T-cell (primary cell): ENCODE data around the gene CTBP2. TPM values are rescaled to one million over a fixed set of nuclear protein-coding genes. Genes with fewer than 3 reads are reported as not detected.

Source experiments
- ATAC-seq, 4 experiments: fragments of 200-7000 bp in 3 of 4; fragments of 150-1000 bp in 1 of 4; cut with Tn5 transposase; replicated peaks in 1 of 4; 1 replicate in 3 of 4; 2 replicates in 1 of 4; pipeline ENCODE4 v1.10.0; 2021; ENCODE audit warnings: moderate library complexity in 3 of 4, mild to moderate bottlenecking in 2 of 4, moderate number of reproducible peaks in 1 of 4
- CTCF ChIA-PET, 2 donors: fragments of 300-600 bp; sonication (Branson Sonifier 250); formaldehyde crosslinking; loops; one replicate each; lab custom pipeline; 2022; ENCODE audit warnings: antibody characterized with exemption in 2 of 2; lab: Charles Lee
- POLR2A ChIA-PET, 2 donors: fragments of 300-600 bp; sonication (Branson Sonifier 250); formaldehyde crosslinking; loops; one replicate each; lab custom pipeline; 2022; ENCODE audit warnings: antibody characterized with exemption in 2 of 2; lab: Charles Lee
- DNase-seq, 35 experiments: peaks; one replicate each; pipeline versions ENCODE4 v3.0.0 to v3.0.0-alpha.2; 2013 to 2023
- H3K27ac ChIP-seq: one replicate; pipeline ENCODE4 v1.5.1; 2013; ENCODE audit warnings: low read length
- H3K27me3 ChIP-seq, 2 experiments: replicated peaks in 1 of 2; 1 replicate in 1 of 2; 2 replicates in 1 of 2; pipeline versions ENCODE4 v1.6.1 to v1.7.0; 2013; ENCODE audit warnings: low read length in 1 of 2, mixed read lengths in 1 of 2; ENCODE audit not compliant: control insufficient read depth in 2 of 2, insufficient read depth in 2 of 2; ENCODE audit errors: extremely low read depth in 1 of 2
- H3K36me3 ChIP-seq, 2 donors: 1 replicate in 1 of 2; 2 replicates in 1 of 2; pipeline versions ENCODE4 v1.6.1 to v1.7.0; 2013; ENCODE audit warnings: low read length in 1 of 2; ENCODE audit not compliant: control insufficient read depth in 2 of 2, insufficient read depth in 1 of 2; ENCODE audit errors: extremely low read depth in 1 of 2
- H3K4me1 ChIP-seq, 2 experiments: 1 replicate in 1 of 2; 2 replicates in 1 of 2; pipeline versions ENCODE4 v1.6.1 to v1.7.0; 2013; ENCODE audit warnings: low read length in 2 of 2, mixed read lengths in 1 of 2; ENCODE audit not compliant: insufficient read depth in 2 of 2, control insufficient read depth in 1 of 2; ENCODE audit errors: extremely low read depth in 1 of 2
- H3K4me3 ChIP-seq, 2 donors: 1 replicate in 1 of 2; 2 replicates in 1 of 2; pipeline versions ENCODE4 v1.5.1 to v1.7.0; 2013; ENCODE audit warnings: mild to moderate bottlenecking in 2 of 2, low read length in 1 of 2, moderate library complexity in 1 of 2; ENCODE audit not compliant: control insufficient read depth in 1 of 2; ENCODE audit errors: extremely low read depth in 1 of 2
- H3K9me3 ChIP-seq: 2 replicates; pipeline ENCODE4 v1.7.0; 2013
- H3K27ac Mint-ChIP-seq, 2 donors: one replicate each; pipeline ENCODE4 v1.8.0; 2020 to 2021; ENCODE audit warnings: mild to moderate bottlenecking in 2 of 2, mixed read lengths in 2 of 2
- H3K27me3 Mint-ChIP-seq, 2 donors: one replicate each; pipeline ENCODE4 v1.8.0; 2021 to 2022; ENCODE audit warnings: mixed read lengths in 2 of 2
- H3K36me3 Mint-ChIP-seq: one replicate; pipeline ENCODE4 v1.8.0; 2021; ENCODE audit warnings: mixed read lengths
- H3K4me1 Mint-ChIP-seq, 3 donors: one replicate each; pipeline ENCODE4 v1.8.0; 2020 to 2022; ENCODE audit warnings: mixed read lengths in 3 of 3, mild to moderate bottlenecking in 1 of 3
- H3K4me3 Mint-ChIP-seq, 3 donors: one replicate each; pipeline ENCODE4 v1.8.0; 2020 to 2022; ENCODE audit warnings: mild to moderate bottlenecking in 3 of 3, mixed read lengths in 3 of 3, moderate library complexity in 3 of 3
- H3K9me3 Mint-ChIP-seq, 3 donors: one replicate each; pipeline ENCODE4 v1.8.0; 2020 to 2022; ENCODE audit warnings: mixed read lengths in 3 of 3
- WGBS: methylation state at CpG from one replicate; pipeline ENCODE4 v1.1.5; 2013; ENCODE audit warnings: missing lambda C conversion rate; ENCODE audit not compliant: insufficient coverage; 5-methylcytosine and 5-hydroxymethylcytosine counted together
- total RNA-seq, 35 experiments: library from RNA in 6 of 35; stranded (reverse) in 6 of 35; fragments of 120-200 nt in 1 of 35; gene quantifications; one replicate each; pipeline versions ENCODE4 v1.2.1 to v1.2.4 and lab custom pipeline; 2013 to 2026

The CTBP2 gene
- total RNA-seq, 5 donors from 2014 or later (not counting 1 experiment from before 2014, with no cell fraction given): 1.1 to 5.8 (median 3.1) TPM

- no peaks in the 10 kb centered on the region for H3K9me3 ChIP-seq
- Mint-ChIP-seq H3K4me3 (no peak overlapping the region), H3K36me3 (no peaks in the 10 kb centered on the region), H3K4me1 (no peaks in the 10 kb centered on the region), H3K27me3 (peaks cover 11 to 17% of the 10 kb centered on the region in 2 donors), H3K27ac (no peak overlapping the region), H3K9me3 (peaks cover 0 to 6% (median 0%) of the 10 kb centered on the region in 3 donors)
- no peak overlapping the region for H3K4me3 ChIP-seq
- peaks cover 0 to 33% of the 10 kb centered on the region in 2 experiments for H3K27me3 ChIP-seq
- POLR2A ChIA-PET: no interaction called here
- DNase-seq (no peak), ATAC-seq (no peak)
- H3K4me1 ChIP-seq: no peaks in the 10 kb centered on the region
- CTCF ChIA-PET: no interaction called here
- H3K27ac ChIP-seq: no peak overlapping the region
- 92% methylated on average over 14 of the region's 15 CpGs for WGBS
- no peaks in the 10 kb centered on the region for H3K36me3 ChIP-seq
Observed at GRCh38 chr10:125130916-125131315, 29.4 kb downstream of the CTBP2 start.

DNA sequence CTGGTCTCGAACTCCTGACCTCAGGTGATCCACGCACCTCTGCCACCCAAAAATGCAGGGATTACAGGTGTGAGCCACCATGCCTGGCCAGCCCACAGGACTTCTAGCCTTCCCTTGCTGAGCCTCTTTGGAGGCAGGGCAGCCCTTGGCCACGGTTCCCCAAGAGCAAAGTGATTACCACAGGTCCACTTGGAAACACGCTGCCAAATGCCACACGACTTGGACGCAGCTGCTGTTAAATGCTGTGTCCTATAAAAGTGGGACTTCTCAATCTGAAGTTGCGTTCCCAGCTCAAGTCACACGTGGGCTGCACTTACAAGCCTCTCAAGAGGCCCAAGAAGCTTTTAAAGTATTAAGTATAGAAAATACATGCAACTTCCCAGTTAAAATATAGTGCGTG is 30.1 kb downstream of the CTBP2 start:
- no peak overlapping the region for H3K4me3 ChIP-seq
- H3K4me1 Mint-ChIP-seq: no peaks in the 10 kb centered on the region
- ATAC-seq: no peak
- peaks cover 0 to 27% of the 10 kb centered on the region in 2 experiments for H3K27me3 ChIP-seq
- H3K4me1 ChIP-seq: no peaks in the 10 kb centered on the region
- peaks cover 8 to 13% of the 10 kb centered on the region in 2 donors for H3K27me3 Mint-ChIP-seq
- no peaks in the 10 kb centered on the region for H3K36me3 ChIP-seq
- H3K9me3 Mint-ChIP-seq: peaks cover 0 to 6% (median 0%) of the 10 kb centered on the region in 3 donors
- H3K27ac Mint-ChIP-seq: no peak overlapping the region
- DNase-seq: no peak
- H3K27ac ChIP-seq: no peak overlapping the region
- no peak overlapping the region for H3K4me3 Mint-ChIP-seq
- POLR2A ChIA-PET: no interaction called here
- H3K9me3 ChIP-seq: no peaks in the 10 kb centered on the region
- CTCF ChIA-PET: interaction anchor here in 1 of 2 donors (0.5 kb wide), 1 partner anchor 104 kb away, joined by 3 read pairs; no protein-coding TSS in a partner anchor
- H3K36me3 Mint-ChIP-seq: no peaks in the 10 kb centered on the region
- 83% methylated on average over 4 of the region's 9 CpGs for WGBS

- H3K27me3 Mint-ChIP-seq: peaks cover 6 to 12% of the 10 kb centered on the region in 2 donors
- H3K27ac Mint-ChIP-seq: no peak overlapping the region
- 80% methylated on average over 1 of the region's 3 CpGs for WGBS
- H3K9me3 Mint-ChIP-seq: peaks cover 0 to 6% (median 0%) of the 10 kb centered on the region in 3 donors
- CTCF ChIA-PET: no interaction called here
- ATAC-seq: no peak
- H3K27me3 ChIP-seq: peaks cover 0 to 18% of the 10 kb centered on the region in 2 experiments
- no peak overlapping the region for H3K4me3 ChIP-seq
- no peaks in the 10 kb centered on the region for H3K9me3 ChIP-seq
- no peaks in the 10 kb centered on the region for H3K4me1 Mint-ChIP-seq
- POLR2A ChIA-PET: no interaction called here
- no peaks in the 10 kb centered on the region for H3K36me3 Mint-ChIP-seq
- H3K4me3 Mint-ChIP-seq: no peak overlapping the region
- no peaks in the 10 kb centered on the region for H3K36me3 ChIP-seq
- H3K4me1 ChIP-seq: no peaks in the 10 kb centered on the region
- DNase-seq: no peak
- no peak overlapping the region for H3K27ac ChIP-seq
Observed at GRCh38 chr10:125129076-125129458, 31.3 kb downstream of the CTBP2 start.

GRCh38 chr10:125128397-125129075 is 31.8 kb downstream of the CTBP2 start:
- Mint-ChIP-seq H3K36me3 (no peaks in the 10 kb centered on the region), H3K27ac (no peak overlapping the region), H3K4me1 (no peaks in the 10 kb centered on the region), H3K27me3 (peaks cover 3 to 15% of the 10 kb centered on the region in 2 donors), H3K9me3 (peaks cover 0 to 6% (median 0%) of the 10 kb centered on the region in 3 donors), H3K4me3 (no peak overlapping the region)
- ChIA-PET POLR2A (no interaction called here), CTCF (no interaction called here)
- DNase-seq (no peak), ATAC-seq (no peak)
- Histone ChIP-seq H3K27ac (no peak overlapping the region), H3K4me3 (no peak overlapping the region), H3K27me3 (peaks cover 0 to 22% of the 10 kb centered on the region in 2 experiments), H3K9me3 (no peaks in the 10 kb centered on the region), H3K36me3 (no peaks in the 10 kb centered on the region), H3K4me1 (no peaks in the 10 kb centered on the region)
- 100% methylated on average over 4 of the region's 8 CpGs for WGBS

DNA sequence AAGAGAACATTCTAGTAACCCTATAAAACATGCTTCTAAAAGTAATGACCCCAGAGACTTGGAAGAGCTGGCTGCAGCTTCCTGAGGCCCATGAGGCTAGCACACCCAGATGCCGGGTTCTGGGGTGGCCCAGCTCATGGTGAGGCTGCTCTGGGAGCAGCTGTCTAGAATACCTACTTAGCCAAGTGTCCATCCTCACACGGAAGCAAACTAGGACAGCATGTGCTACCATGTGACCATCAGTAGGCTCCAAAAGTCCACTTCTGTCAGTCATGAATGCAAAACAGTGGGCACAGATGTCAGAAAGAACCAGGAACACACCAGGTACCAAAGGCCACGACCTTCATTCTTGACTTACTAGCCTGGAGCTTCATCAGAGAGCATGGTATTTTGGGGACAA is 32.4 kb downstream of the CTBP2 start:
- no peaks in the 10 kb centered on the region for H3K4me1 ChIP-seq
- Mint-ChIP-seq H3K36me3 (no peaks in the 10 kb centered on the region), H3K27ac (no peak overlapping the region)

GRCh38 chr10:125127110-125127509 is 33.3 kb downstream of the CTBP2 start:
- Mint-ChIP-seq H3K4me3 (no peak overlapping the region), H3K4me1 (no peaks in the 10 kb centered on the region)
- CTCF ChIA-PET: no interaction called here

More for the DNA sequence above, 32.4 kb downstream of the CTBP2 start:
- H3K9me3 Mint-ChIP-seq: peaks cover 0 to 6% (median 0%) of the 10 kb centered on the region in 3 donors
- no peak for DNase-seq
- no peaks in the 10 kb centered on the region for H3K4me1 Mint-ChIP-seq
- H3K27ac ChIP-seq: no peak overlapping the region
- H3K9me3 ChIP-seq: no peaks in the 10 kb centered on the region
- peaks cover 3 to 15% of the 10 kb centered on the region in 2 donors for H3K27me3 Mint-ChIP-seq
- H3K36me3 ChIP-seq: no peaks in the 10 kb centered on the region
- H3K4me3 ChIP-seq: no peak overlapping the region
- H3K4me3 Mint-ChIP-seq: no peak overlapping the region
- WGBS: 81% methylated on average over 2 of the region's 3 CpGs
- no peak for ATAC-seq
- peaks cover 0 to 23% of the 10 kb centered on the region in 2 experiments for H3K27me3 ChIP-seq
- CTCF ChIA-PET: no interaction called here
- POLR2A ChIA-PET: no interaction called here

More at GRCh38 chr10:125127110-125127509, 33.3 kb downstream of the CTBP2 start:
- H3K27me3 ChIP-seq: peaks cover 0 to 23% of the 10 kb centered on the region in 2 experiments
- no peak for DNase-seq
- no peaks in the 10 kb centered on the region for H3K36me3 ChIP-seq
- no peak overlapping the region for H3K4me3 ChIP-seq
- no peaks in the 10 kb centered on the region for H3K9me3 ChIP-seq
- ATAC-seq: no peak
- Mint-ChIP-seq H3K27ac (no peak overlapping the region), H3K36me3 (no peaks in the 10 kb centered on the region), H3K27me3 (peaks cover 3 to 15% of the 10 kb centered on the region in 2 donors), H3K9me3 (peaks cover 0 to 6% (median 0%) of the 10 kb centered on the region in 3 donors)
- POLR2A ChIA-PET: no interaction called here
- 100% methylated on average over 1 of the region's 5 CpGs for WGBS
- no peak overlapping the region for H3K27ac ChIP-seq
- no peaks in the 10 kb centered on the region for H3K4me1 ChIP-seq
